GM10248 (cell line): ENCODE measurements around the gene FAM83C.

Experiments used
- CTCF ChIA-PET: fragments of 300-600 bp; sonication (Branson Sonifier 250); formaldehyde crosslinking; extraction: SDS; loops from one replicate; lab custom pipeline; 2021; ENCODE audit warnings: antibody characterized with exemption; lab: Yijun Ruan, JAX
- POLR2A ChIA-PET: fragments of 350-650 bp; sonication (Branson Sonifier 250); formaldehyde crosslinking; extraction: SDS; loops from one replicate; lab custom pipeline; 2020; ENCODE audit warnings: antibody characterized with exemption; lab: Yijun Ruan, JAX
- DNase-seq: peaks from one replicate; pipeline ENCODE4 v3.0.0; 2012; ENCODE audit errors: extremely low spot score
- CTCF ChIP-seq: IDR thresholded peaks from 2 replicates; pipeline ENCODE4 v1.5.1; 2012; ENCODE audit warnings: mild to moderate bottlenecking, low read depth; ENCODE audit errors: extremely low read depth, missing control alignments, control extremely low read depth

FAM83C gene

GRCh38 chr20:35301426-35301825 is 9.2 kb upstream of the FAM83C start:
- no peak for TF ChIP-seq CTCF
- DNase-seq = no peak
- ChIA-PET CTCF (interaction anchor here (1.0 to 13.6 kb wide), 6 partner anchors 8 to 145 kb away, joined by 3 to 108 read pairs (median 34); partner anchors contain the start of gene EIF6), POLR2A (no interaction called here)

GRCh38 chr20:35300469-35301262 is 8.4 kb upstream of the FAM83C start:
- ChIA-PET CTCF (interaction anchor here (1.2 to 13.6 kb wide), 4 partner anchors 8 to 146 kb away, joined by 3 to 108 read pairs (median 51); no protein-coding TSS in a partner anchor), POLR2A (no interaction called here)
- DNase-seq = no peak
- TF ChIP-seq CTCF = no peak

GRCh38 chr20:35299780-35300179 is 7.6 kb upstream of the FAM83C start:
- CTCF ChIA-PET = interaction anchor here (1.1 to 13.6 kb wide), 3 partner anchors 9 to 148 kb away, joined by 3 to 108 read pairs (median 5); no protein-coding TSS in a partner anchor
- POLR2A ChIA-PET = no interaction called here
- TF ChIP-seq CTCF = no peak
- no peak for DNase-seq

- ChIA-PET POLR2A (no interaction called here), CTCF (interaction anchor here (13.6 kb wide), 1 partner anchor 11 kb away, joined by 108 read pairs; no protein-coding TSS in a partner anchor)
These were observed 6.0 kb upstream of the FAM83C start for GRCh38 chr20:35298264-35298663.

GRCh38 chr20:35297740-35298139 is 5.5 kb upstream of the FAM83C start:
- DNase-seq = no peak
- POLR2A ChIA-PET = no interaction called here
- TF ChIP-seq CTCF = no peak
- CTCF ChIA-PET = interaction anchor here (1.0 to 13.6 kb wide), 2 partner anchors 11 to 150 kb away, joined by 3 to 108 read pairs; no protein-coding TSS in a partner anchor

More at GRCh38 chr20:35298264-35298663, 6.0 kb upstream of the FAM83C start:
- no peak for TF ChIP-seq CTCF
- DNase-seq = no peak

GRCh38 chr20:35297155-35297554 is 4.9 kb upstream of the FAM83C start:
- POLR2A ChIA-PET = no interaction called here
- no peak for TF ChIP-seq CTCF
- CTCF ChIA-PET = interaction anchor here (1.0 to 13.6 kb wide), 2 partner anchors 12 to 150 kb away, joined by 3 to 108 read pairs; no protein-coding TSS in a partner anchor
- DNase-seq = no peak
